A172 (cell line): ENCODE measurements around the gene ECI1. TPM values are rescaled to one million over a fixed set of nuclear protein-coding genes. Genes with fewer than 3 reads are reported as not detected.
A peak's percentile ranks its signal among the peaks of the same experiment; 100 is the strongest.

Experiments used
- DNase-seq: peaks from one replicate; pipeline ENCODE4 v3.0.0-alpha.2; 2015; ENCODE audit warnings: low spot score
- total RNA-seq: library from RNA; depleted of rRNA; stranded (reverse); fragments of >200 nt; shearing (Covaris generic); gene quantifications from 2 replicates; pipeline ENCODE4 v1.2.3, GENCODE V29; 2014; rRNA removed

Gene ECI1
- total RNA-seq, 1 experiment from 2014 or later: 50.6 TPM

GRCh38 chr16:2195322-2196161, 55.8 kb downstream of the ECI1 start:
- DNase-seq: no peak

GRCh38 chr16:2194852-2195321, 56.5 kb downstream of the ECI1 start:
- DNase-seq: peak; percentile 66

GRCh38 chr16:2194166-2194834, 57.1 kb downstream of the ECI1 start:
- peak; percentile 83 for DNase-seq

GRCh38 chr16:2191446-2191706, 60.0 kb downstream of the ECI1 start:
- no peak for DNase-seq

GRCh38 chr16:2190659-2191445, 60.5 kb downstream of the ECI1 start:
- no peak for DNase-seq

- DNase-seq: no peak
Measured at GRCh38 chr16:2190002-2190658, 61.3 kb downstream of the ECI1 start.

Other genes with a start within 250 kb of the ECI1 start
- 23.5 and 26.9 TPM in 2 replicates for gene ZNF598, start 241.8 kb downstream of the ECI1 start, total RNA-seq
- 0.14 TPM in 1 of 2 replicates, not detected in the other for gene NPW, start 231.8 kb downstream of the ECI1 start, total RNA-seq
- 124 and 154 TPM in 2 replicates for gene NHERF2, start 224.7 kb downstream of the ECI1 start, total RNA-seq
- 67.8 and 77.4 TPM in 2 replicates for gene NTHL1, start 203.8 kb downstream of the ECI1 start, total RNA-seq
- gene TSC2, start 203.6 kb downstream of the ECI1 start, total RNA-seq: 46.3 and 47.7 TPM in 2 replicates
- 46.4 and 71.1 TPM in 2 replicates for gene PKD1, start 115.7 kb downstream of the ECI1 start, total RNA-seq
- not detected in 2 replicates for gene RAB26, start 103.0 kb downstream of the ECI1 start, total RNA-seq
- 97.7 and 107 TPM in 2 replicates for gene TRAF7, start 95.8 kb downstream of the ECI1 start, total RNA-seq
- 0.46 and 1.5 TPM in 2 replicates for gene CASKIN1, start 55.0 kb downstream of the ECI1 start, total RNA-seq
- gene MLST8, start 46.1 kb downstream of the ECI1 start, total RNA-seq: 43.2 and 64.5 TPM in 2 replicates
- 7.0 and 7.5 TPM in 2 replicates for gene BRICD5, start 40.7 kb downstream of the ECI1 start, total RNA-seq
- 35.4 and 43.4 TPM in 2 replicates for gene PGP, start 36.7 kb downstream of the ECI1 start, total RNA-seq
- gene E4F1, start 28.0 kb downstream of the ECI1 start, total RNA-seq: 27.0 and 29.9 TPM in 2 replicates
- gene DNASE1L2, start 15.1 kb downstream of the ECI1 start, total RNA-seq: 2.5 and 3.8 TPM in 2 replicates
- 226 and 239 TPM in 2 replicates for gene RNPS1, start 16.5 kb upstream of the ECI1 start, total RNA-seq
- gene ABCA3, start 89.1 kb upstream of the ECI1 start, total RNA-seq: 17.3 and 19.5 TPM in 2 replicates
- gene CCNF, start 177.9 kb upstream of the ECI1 start, total RNA-seq: 52.0 and 54.5 TPM in 2 replicates
- 33.2 and 48.6 TPM in 2 replicates for gene TEDC2, start 208.5 kb upstream of the ECI1 start, total RNA-seq
- 0.12 TPM in 1 of 2 replicates, not detected in the other for gene NTN3, start 219.7 kb upstream of the ECI1 start, total RNA-seq
- gene TBC1D24, start 223.5 kb upstream of the ECI1 start, total RNA-seq: 8.6 and 18.0 TPM in 2 replicates